GM12878 (cell line): ENCODE results near the gene S100A11. TPM values are rescaled to one million over a fixed set of nuclear protein-coding genes. Genes with fewer than 3 reads are reported as not detected.

Source experiments
- ATAC-seq: fragments of 200-7000 bp; cut with Tn5 transposase; 3 replicates; pipeline ENCODE4 v1.9.1; 2020; ENCODE audit warnings: mild to moderate bottlenecking, moderate library complexity
- BruUV-seq: library from RNA; stranded (reverse); fragments of 400-500 nt; replicated peaks from 2 replicates; lab custom pipeline; 2021; lab: Mats Ljungman, UMichigan
- CTCF ChIA-PET: fragments of 300-600 bp; sonication (Branson Sonifier 250); formaldehyde crosslinking; extraction: SDS; loops from one replicate; lab custom pipeline; 2021; ENCODE audit warnings: inconsistent platforms; lab: Yijun Ruan, JAX
- POLR2A ChIA-PET: fragments of 350-600 bp; formaldehyde crosslinking; extraction: SDS; loops from one replicate; lab custom pipeline; 2021; ENCODE audit warnings: inconsistent platforms; lab: Charles Lee
- RAD21 ChIA-PET: fragments of 300-600 bp; sonication (Branson Sonifier 250); formaldehyde crosslinking; loops from one replicate; lab custom pipeline; 2023; ENCODE audit warnings: antibody characterized with exemption; ENCODE audit not compliant: unreplicated experiment; lab: Charles Lee
- SMC1A ChIA-PET: fragments of 300-600 bp; sonication (Branson Sonifier 250); formaldehyde crosslinking; loops from one replicate; lab custom pipeline; 2023; ENCODE audit not compliant: unreplicated experiment, uncharacterized antibody; lab: Charles Lee
- DNase-seq: peaks from one replicate; pipeline ENCODE4 v3.0.0-alpha.2; 2011; ENCODE audit warnings: low read depth, low spot score
- FAIRE-seq: peaks from 3 replicates; lab custom pipeline; 2011; peaks lifted over from hg19 to GRCh38; lab: Jason Lieb, UNC
- H2AFZ ChIP-seq: 2 replicates; pipeline ENCODE4 v1.6.0; 2011; ENCODE audit warnings: low read depth, low read length, control low read depth; ENCODE audit not compliant: control insufficient read depth
- H3K27ac ChIP-seq: 2 replicates; pipeline ENCODE4 v1.5.1; 2011; ENCODE audit warnings: control low read depth; ENCODE audit not compliant: control insufficient read depth, insufficient read depth
- H3K27me3 ChIP-seq, 2 experiments: replicated peaks in 1 of 2; 2 replicates each; pipeline versions ENCODE4 v1.6.0 to v1.6.1; 2011; ENCODE audit warnings: low read length in 1 of 2; ENCODE audit not compliant: control insufficient read depth in 2 of 2, insufficient read depth in 2 of 2
- H3K36me3 ChIP-seq, 2 experiments: 2 replicates each; pipeline ENCODE4 v1.5.1; 2011; ENCODE audit warnings: low read length in 1 of 2; ENCODE audit not compliant: control insufficient read depth in 2 of 2, insufficient read depth in 2 of 2
- H3K4me1 ChIP-seq: 2 replicates; pipeline ENCODE4 v1.6.1; 2011; ENCODE audit warnings: mild to moderate bottlenecking, low read length, moderate library complexity, mixed read lengths; ENCODE audit not compliant: control insufficient read depth, insufficient read depth
- H3K4me2 ChIP-seq: 2 replicates; pipeline ENCODE4 v1.6.0; 2011; ENCODE audit warnings: control low read depth; ENCODE audit not compliant: control insufficient read depth, insufficient read depth
- H3K4me3 ChIP-seq: fragments of 200-600 bp; sonication (generic); 2 replicates; pipeline ENCODE4 v1.5.1; 2016
- H3K79me2 ChIP-seq: 2 replicates; pipeline ENCODE4 v1.6.0; 2011; ENCODE audit warnings: low read length; ENCODE audit not compliant: control insufficient read depth, insufficient read depth
- H3K9ac ChIP-seq: 2 replicates; pipeline ENCODE4 v1.8.0; 2011; ENCODE audit warnings: low read length, control low read depth, mixed read lengths; ENCODE audit not compliant: control insufficient read depth, insufficient read depth
- H3K9me3 ChIP-seq: replicated peaks from 3 replicates; pipeline ENCODE4 v1.5.1; 2011; ENCODE audit warnings: mild to moderate bottlenecking, low read length; ENCODE audit not compliant: control insufficient read depth, insufficient read depth
- H4K20me1 ChIP-seq: 2 replicates; pipeline ENCODE4 v1.6.0; 2011; ENCODE audit not compliant: control insufficient read depth, insufficient read depth
- BACH1 ChIP-seq: fragments of 450-650 bp; IDR thresholded peaks from 2 replicates; pipeline ENCODE4 v1.6.1; 2017; ENCODE audit warnings: mild to moderate bottlenecking, borderline replicate concordance
- BRCA1 ChIP-seq: IDR thresholded peaks from 2 replicates; pipeline ENCODE4 v1.6.1; 2011; ENCODE audit warnings: low read depth, low read length, improper control_type of control experiment
- CBFB ChIP-seq: IDR thresholded peaks from 2 replicates; pipeline ENCODE4 v1.6.1; 2016; ENCODE audit warnings: antibody characterized with exemption, low read depth
- IKZF2 ChIP-seq, 2 experiments: fragments of 450-650 bp; IDR thresholded peaks; 2 replicates each; pipeline ENCODE4 v1.6.1; 2017; ENCODE audit warnings: mild to moderate bottlenecking in 2 of 2, moderate library complexity in 2 of 2
- NFIC ChIP-seq: IDR thresholded peaks from 2 replicates; pipeline ENCODE4 v1.6.1; 2012; ENCODE audit warnings: low read depth, mild to moderate bottlenecking, inconsistent platforms, low read length, moderate library complexity
- NFXL1 ChIP-seq: fragments of 450-650 bp; IDR thresholded peaks from 2 replicates; pipeline ENCODE4 v1.6.1; 2017; ENCODE audit warnings: antibody characterized with exemption, mild to moderate bottlenecking, borderline replicate concordance
- NFYA ChIP-seq: IDR thresholded peaks from 2 replicates; pipeline ENCODE4 v1.6.1; 2011; ENCODE audit warnings: low read depth, mild to moderate bottlenecking, low read length, improper control_type of control experiment, borderline replicate concordance
- NFYB ChIP-seq: IDR thresholded peaks from 2 replicates; pipeline ENCODE4 v1.6.1; 2011; ENCODE audit warnings: low read depth, mild to moderate bottlenecking, low read length, improper control_type of control experiment, moderate library complexity; ENCODE audit not compliant: insufficient read depth
- RAD21 ChIP-seq: IDR thresholded peaks from 2 replicates; pipeline ENCODE4 v1.6.1; 2011; ENCODE audit warnings: mild to moderate bottlenecking, low read depth, low read length, moderate library complexity; ENCODE audit not compliant: insufficient read depth
- RAD51 ChIP-seq: fragments of 450-650 bp; IDR thresholded peaks from 2 replicates; pipeline ENCODE4 v1.6.1; 2016; ENCODE audit warnings: moderate library complexity, mild to moderate bottlenecking, inconsistent platforms
- RCOR1 ChIP-seq: conservative IDR thresholded peaks from 2 replicates; pipeline ENCODE4 v1.6.1; 2012; ENCODE audit warnings: low read depth, low read length, improper control_type of control experiment
- SPI1 ChIP-seq: IDR thresholded peaks from 2 replicates; pipeline ENCODE4 v1.6.1; 2011; ENCODE audit warnings: low read depth, mild to moderate bottlenecking, low read length, moderate library complexity, borderline replicate concordance; ENCODE audit not compliant: insufficient read depth
- STAT1 ChIP-seq: fragments of 450-650 bp; conservative IDR thresholded peaks from 2 replicates; pipeline ENCODE4 v1.6.1; 2014; ENCODE audit warnings: antibody characterized with exemption, mild to moderate bottlenecking
- YBX1 ChIP-seq: fragments of 450-650 bp; IDR thresholded peaks from 2 replicates; pipeline ENCODE4 v1.6.1; 2016; ENCODE audit warnings: antibody characterized with exemption
- ZNF622 ChIP-seq: fragments of 450-650 bp; IDR thresholded peaks from 2 replicates; pipeline ENCODE4 v1.6.1; 2017; ENCODE audit warnings: mild to moderate bottlenecking, inconsistent platforms
- WGBS: methylation state at CpG from one replicate; pipeline ENCODE4 v1.1.6; 2016; ENCODE audit warnings: low lambda C conversion rate; ENCODE audit not compliant: insufficient replicate concordance, insufficient coverage; ENCODE audit errors: missing lambda C conversion rate; 5-methylcytosine and 5-hydroxymethylcytosine counted together
- in situ Hi-C: fragments of 300-500 bp; cut with MboI; formaldehyde crosslinking; loops from 9 replicates; pipeline ENCODE4 v1.14.3; 2018; ENCODE audit warnings: mixed read lengths
- intact Hi-C: fragments of 100-400 bp; cut with micrococcal nuclease; formaldehyde crosslinking; loops from one replicate; pipeline ENCODE4 v1.14.2; 2022; ENCODE audit not compliant: unreplicated experiment
- polyA plus RNA-seq, 11 experiments: library from polyadenylated mRNA; depleted of rRNA in 4 of 11; unstranded in 6 of 11; stranded (reverse) in 5 of 11; fragments of >200 nt; fragmentation: Nextera tagmentation in 4 of 11; fragmentation: Illumina TruSeq in 1 of 11; extraction: Ambion mirVana in 4 of 11; extraction: Trizol in 1 of 11; gene quantifications; 1 replicate in 1 of 11; 2 replicates in 10 of 11; pipeline versions ENCODE4 v1.2.1 to v1.2.3, GENCODE V29; 2011 to 2016; ENCODE audit warnings: inconsistent platforms in 2 of 11, missing spikeins in 2 of 11, low read depth in 1 of 11
- total RNA-seq, 4 experiments: library from RNA; depleted of rRNA in 3 of 4; stranded (reverse); fragments of >200 nt in 3 of 4; fragmentation: Illumina TruSeq in 1 of 4; extraction: Trizol in 1 of 4; gene quantifications; 2 replicates each; pipeline versions ENCODE4 v1.2.1 to v1.2.3, GENCODE V29; 2013 to 2021
- TF ChIP-seq, protein P1 (sequence below): IDR thresholded peaks from 2 replicates; pipeline ENCODE4 v1.6.1; 2012; ENCODE audit warnings: low read length, inconsistent platforms
- TF ChIP-seq, protein P2 (sequence below): IDR thresholded peaks from 2 replicates; pipeline ENCODE4 v1.6.1; 2012; ENCODE audit warnings: improper control_type of control experiment, low read depth, low read length; ENCODE audit not compliant: insufficient replicate concordance
- TF ChIP-seq, protein P3 (sequence below): IDR thresholded peaks from 2 replicates; pipeline ENCODE4 v1.6.1; 2011; ENCODE audit warnings: low read depth, low read length, improper control_type of control experiment, borderline replicate concordance

S100A11 gene
- total and polyA plus RNA-seq, 10 of the 15 experiments (the other 5 are each of a cell fraction or from before 2014, with no cell fraction given): 9.0 to 134 (median 62.7) TPM

DNA sequence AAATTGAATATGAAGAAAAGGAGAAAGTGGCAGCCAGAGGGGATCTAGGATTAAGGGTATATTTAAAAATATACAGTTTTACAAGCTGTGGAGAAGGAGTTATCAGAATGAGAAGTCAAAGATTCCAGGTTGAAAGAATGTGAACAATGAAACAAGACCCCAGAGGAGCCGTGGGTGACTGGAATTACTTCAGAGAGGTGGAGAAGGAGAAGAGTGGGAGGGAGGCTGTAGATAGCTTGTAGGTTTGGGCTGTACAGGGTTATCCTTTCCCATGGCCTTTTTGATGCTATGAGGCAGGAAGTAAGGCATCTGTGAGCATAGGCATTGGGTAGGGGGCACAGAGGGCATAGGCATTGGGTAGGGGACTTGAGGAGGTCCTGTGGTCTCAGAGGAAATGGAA lies 5.2 kb upstream of the S100A11 start (continued):
- TF ChIP-seq, protein P1, sequence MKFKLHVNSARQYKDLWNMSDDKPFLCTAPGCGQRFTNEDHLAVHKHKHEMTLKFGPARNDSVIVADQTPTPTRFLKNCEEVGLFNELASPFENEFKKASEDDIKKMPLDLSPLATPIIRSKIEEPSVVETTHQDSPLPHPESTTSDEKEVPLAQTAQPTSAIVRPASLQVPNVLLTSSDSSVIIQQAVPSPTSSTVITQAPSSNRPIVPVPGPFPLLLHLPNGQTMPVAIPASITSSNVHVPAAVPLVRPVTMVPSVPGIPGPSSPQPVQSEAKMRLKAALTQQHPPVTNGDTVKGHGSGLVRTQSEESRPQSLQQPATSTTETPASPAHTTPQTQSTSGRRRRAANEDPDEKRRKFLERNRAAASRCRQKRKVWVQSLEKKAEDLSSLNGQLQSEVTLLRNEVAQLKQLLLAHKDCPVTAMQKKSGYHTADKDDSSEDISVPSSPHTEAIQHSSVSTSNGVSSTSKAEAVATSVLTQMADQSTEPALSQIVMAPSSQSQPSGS: no peak
- TF ChIP-seq STAT1 (no peak), IKZF2 (IDR thresholded peaks at IDR 0.05) (no peak), YBX1 (no peak), NFXL1 (no peak), RAD51 (no peak), BACH1 (no peak), CBFB (no peak), SPI1 (no peak), NFIC (no peak), BRCA1 (no peak), ZNF622 (no peak), NFYA (no peak)

DNA sequence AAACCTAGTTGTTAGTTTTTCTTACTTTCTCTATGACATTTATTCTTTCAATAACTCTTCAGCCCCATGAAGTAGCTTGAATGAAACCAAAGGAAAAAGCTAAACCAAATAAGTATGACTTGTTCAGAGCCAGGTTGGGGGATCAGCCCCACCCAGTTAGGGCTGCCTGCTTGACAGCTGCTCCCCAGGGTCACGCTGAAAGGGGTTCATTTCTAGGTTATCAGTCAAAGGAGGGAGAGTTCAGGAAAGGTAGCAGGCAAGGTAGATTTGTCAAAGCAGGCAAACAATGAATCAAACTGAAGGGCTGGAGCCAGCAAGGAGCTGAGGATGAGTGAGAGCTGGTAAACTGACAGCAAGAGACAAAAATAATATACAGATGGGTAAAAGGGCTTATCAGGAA lies 3.1 kb upstream of the S100A11 start:
- Histone ChIP-seq H3K4me3 (no peak overlapping the region), H3K9me3 (no peaks in the 10 kb centered on the region), H3K79me2 (no peaks in the 10 kb centered on the region), H4K20me1 (no peaks in the 10 kb centered on the region), H3K9ac (no peak overlapping the region), H3K27ac (no peak overlapping the region), H2AFZ (no peak overlapping the region), H3K36me3 (no peaks in the 10 kb centered on the region), H3K4me1 (peaks cover 8% of the 10 kb centered on the region), H3K4me2 (no peak overlapping the region), H3K27me3 (peaks cover 0 to 3% of the 10 kb centered on the region in 2 experiments; a peak in 1 of 4 replicates)
- FAIRE-seq (no peak), ATAC-seq (no peak), DNase-seq (no peak)
- no TSS peak for BruUV-seq
- RAD21 ChIA-PET: no interaction called here
- intact Hi-C loops: no loop called here
- CTCF ChIA-PET: interaction anchor here (0.6 to 2.7 kb wide), 4 partner anchors 12 to 419 kb away, joined by 3 to 8 read pairs (median 6); no protein-coding TSS in a partner anchor
- POLR2A ChIA-PET: no interaction called here
- WGBS: 42% methylated on average over 1 of the region's 1 CpG
- in situ Hi-C loops: no loop called here
- SMC1A ChIA-PET: interaction anchor here (0.6 to 1.0 kb wide), 2 partner anchors 24 to 52 kb away, joined by 3 to 4 read pairs; no protein-coding TSS in a partner anchor
- TF ChIP-seq, protein P2, sequence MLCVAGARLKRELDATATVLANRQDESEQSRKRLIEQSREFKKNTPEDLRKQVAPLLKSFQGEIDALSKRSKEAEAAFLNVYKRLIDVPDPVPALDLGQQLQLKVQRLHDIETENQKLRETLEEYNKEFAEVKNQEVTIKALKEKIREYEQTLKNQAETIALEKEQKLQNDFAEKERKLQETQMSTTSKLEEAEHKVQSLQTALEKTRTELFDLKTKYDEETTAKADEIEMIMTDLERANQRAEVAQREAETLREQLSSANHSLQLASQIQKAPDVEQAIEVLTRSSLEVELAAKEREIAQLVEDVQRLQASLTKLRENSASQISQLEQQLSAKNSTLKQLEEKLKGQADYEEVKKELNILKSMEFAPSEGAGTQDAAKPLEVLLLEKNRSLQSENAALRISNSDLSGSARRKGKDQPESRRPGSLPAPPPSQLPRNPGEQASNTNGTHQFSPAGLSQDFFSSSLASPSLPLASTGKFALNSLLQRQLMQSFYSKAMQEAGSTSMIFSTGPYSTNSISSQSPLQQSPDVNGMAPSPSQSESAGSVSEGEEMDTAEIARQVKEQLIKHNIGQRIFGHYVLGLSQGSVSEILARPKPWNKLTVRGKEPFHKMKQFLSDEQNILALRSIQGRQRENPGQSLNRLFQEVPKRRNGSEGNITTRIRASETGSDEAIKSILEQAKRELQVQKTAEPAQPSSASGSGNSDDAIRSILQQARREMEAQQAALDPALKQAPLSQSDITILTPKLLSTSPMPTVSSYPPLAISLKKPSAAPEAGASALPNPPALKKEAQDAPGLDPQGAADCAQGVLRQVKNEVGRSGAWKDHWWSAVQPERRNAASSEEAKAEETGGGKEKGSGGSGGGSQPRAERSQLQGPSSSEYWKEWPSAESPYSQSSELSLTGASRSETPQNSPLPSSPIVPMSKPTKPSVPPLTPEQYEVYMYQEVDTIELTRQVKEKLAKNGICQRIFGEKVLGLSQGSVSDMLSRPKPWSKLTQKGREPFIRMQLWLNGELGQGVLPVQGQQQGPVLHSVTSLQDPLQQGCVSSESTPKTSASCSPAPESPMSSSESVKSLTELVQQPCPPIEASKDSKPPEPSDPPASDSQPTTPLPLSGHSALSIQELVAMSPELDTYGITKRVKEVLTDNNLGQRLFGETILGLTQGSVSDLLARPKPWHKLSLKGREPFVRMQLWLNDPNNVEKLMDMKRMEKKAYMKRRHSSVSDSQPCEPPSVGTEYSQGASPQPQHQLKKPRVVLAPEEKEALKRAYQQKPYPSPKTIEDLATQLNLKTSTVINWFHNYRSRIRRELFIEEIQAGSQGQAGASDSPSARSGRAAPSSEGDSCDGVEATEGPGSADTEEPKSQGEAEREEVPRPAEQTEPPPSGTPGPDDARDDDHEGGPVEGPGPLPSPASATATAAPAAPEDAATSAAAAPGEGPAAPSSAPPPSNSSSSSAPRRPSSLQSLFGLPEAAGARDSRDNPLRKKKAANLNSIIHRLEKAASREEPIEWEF: no peak
- TF ChIP-seq, protein P3, sequence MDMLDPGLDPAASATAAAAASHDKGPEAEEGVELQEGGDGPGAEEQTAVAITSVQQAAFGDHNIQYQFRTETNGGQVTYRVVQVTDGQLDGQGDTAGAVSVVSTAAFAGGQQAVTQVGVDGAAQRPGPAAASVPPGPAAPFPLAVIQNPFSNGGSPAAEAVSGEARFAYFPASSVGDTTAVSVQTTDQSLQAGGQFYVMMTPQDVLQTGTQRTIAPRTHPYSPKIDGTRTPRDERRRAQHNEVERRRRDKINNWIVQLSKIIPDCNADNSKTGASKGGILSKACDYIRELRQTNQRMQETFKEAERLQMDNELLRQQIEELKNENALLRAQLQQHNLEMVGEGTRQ: no peak
- no peak for TF ChIP-seq NFYB
- TF ChIP-seq RCOR1: no peak
- no peak for TF ChIP-seq CBFB
- TF ChIP-seq RAD21: no peak
